Fibroblast of the aortic adventitia (primary cell): ENCODE data around the gene GRIK4. TPM values are rescaled to one million over a fixed set of nuclear protein-coding genes. Genes with fewer than 3 reads are reported as not detected.

Experiments
- DNase-seq: peaks from one replicate; pipeline ENCODE4 v3.0.0-alpha.2; 2010; ENCODE audit warnings: low read depth
- H3K4me3 ChIP-seq: 2 replicates; pipeline ENCODE4 v1.5.1; 2011; ENCODE audit warnings: low read depth, mild to moderate bottlenecking, control low read depth, low read length, moderate library complexity
- CTCF ChIP-seq: IDR thresholded peaks from 2 replicates; pipeline ENCODE4 v1.5.1; 2011; ENCODE audit warnings: mild to moderate bottlenecking, low read length, control low read depth, inconsistent platforms; ENCODE audit not compliant: insufficient read depth
- total RNA-seq: library from RNA; depleted of rRNA; stranded (reverse); fragments of >200 nt; gene quantifications from 2 replicates; pipeline ENCODE4 v1.2.3, GENCODE V29; 2012; ENCODE audit warnings: low replicate concordance

The GRIK4 gene
- total RNA-seq, 1 donor: not detected

- DNase-seq: no peak
- TF ChIP-seq CTCF: no peak
- no peak overlapping the region for H3K4me3 ChIP-seq
These were observed 43.9 kb downstream of the GRIK4 start for GRCh38 chr11:120555433-120555773.

GRCh38 chr11:120556797-120557196, 45.2 kb downstream of the GRIK4 start:
- TF ChIP-seq CTCF: no peak
- H3K4me3 ChIP-seq: no peak overlapping the region
- no peak for DNase-seq

GRCh38 chr11:120558744-120559431, 47.3 kb downstream of the GRIK4 start:
- TF ChIP-seq CTCF: no peak
- no peak overlapping the region for H3K4me3 ChIP-seq
- no peak for DNase-seq

- no peak for TF ChIP-seq CTCF
- no peak overlapping the region for H3K4me3 ChIP-seq
- DNase-seq: no peak
These were observed 49.7 kb downstream of the GRIK4 start for GRCh38 chr11:120561286-120561685.

GRCh38 chr11:120562806-120563425, 51.4 kb downstream of the GRIK4 start:
- TF ChIP-seq CTCF: no peak
- H3K4me3 ChIP-seq: no peak overlapping the region
- no peak for DNase-seq

GRCh38 chr11:120563703-120564572, 52.4 kb downstream of the GRIK4 start:
- DNase-seq: no peak
- TF ChIP-seq CTCF: no peak
- no peak overlapping the region for H3K4me3 ChIP-seq
